GM12865 (cell line): Measurements from ENCODE around the gene RSPH9.
A peak's percentile ranks its signal among the peaks of the same experiment; 100 is the strongest.

ENCODE experiments used
- DNase-seq: peaks from one replicate; pipeline ENCODE4 v3.0.0; 2010; ENCODE audit warnings: low read depth
- H3K4me3 ChIP-seq: 2 replicates; pipeline ENCODE4 v1.5.1; 2011; ENCODE audit warnings: mild to moderate bottlenecking, low read depth, low read length, control low read depth
- TF ChIP-seq, protein P1 (sequence below): IDR thresholded peaks from 2 replicates; pipeline ENCODE4 v1.5.1; 2011; ENCODE audit warnings: low read length, control low read depth, low read depth, inconsistent platforms; ENCODE audit not compliant: insufficient read depth; ENCODE audit errors: missing control alignments

RSPH9 gene

GRCh38 chr6:43702171-43702533 lies 57.3 kb downstream of the RSPH9 start:
- no peak for DNase-seq
- no peak overlapping the region for H3K4me3 ChIP-seq
- TF ChIP-seq, protein P1, sequence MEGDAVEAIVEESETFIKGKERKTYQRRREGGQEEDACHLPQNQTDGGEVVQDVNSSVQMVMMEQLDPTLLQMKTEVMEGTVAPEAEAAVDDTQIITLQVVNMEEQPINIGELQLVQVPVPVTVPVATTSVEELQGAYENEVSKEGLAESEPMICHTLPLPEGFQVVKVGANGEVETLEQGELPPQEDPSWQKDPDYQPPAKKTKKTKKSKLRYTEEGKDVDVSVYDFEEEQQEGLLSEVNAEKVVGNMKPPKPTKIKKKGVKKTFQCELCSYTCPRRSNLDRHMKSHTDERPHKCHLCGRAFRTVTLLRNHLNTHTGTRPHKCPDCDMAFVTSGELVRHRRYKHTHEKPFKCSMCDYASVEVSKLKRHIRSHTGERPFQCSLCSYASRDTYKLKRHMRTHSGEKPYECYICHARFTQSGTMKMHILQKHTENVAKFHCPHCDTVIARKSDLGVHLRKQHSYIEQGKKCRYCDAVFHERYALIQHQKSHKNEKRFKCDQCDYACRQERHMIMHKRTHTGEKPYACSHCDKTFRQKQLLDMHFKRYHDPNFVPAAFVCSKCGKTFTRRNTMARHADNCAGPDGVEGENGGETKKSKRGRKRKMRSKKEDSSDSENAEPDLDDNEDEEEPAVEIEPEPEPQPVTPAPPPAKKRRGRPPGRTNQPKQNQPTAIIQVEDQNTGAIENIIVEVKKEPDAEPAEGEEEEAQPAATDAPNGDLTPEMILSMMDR: no peak

GRCh38 chr6:43702534-43703440 lies 58.0 kb downstream of the RSPH9 start:
- TF ChIP-seq, protein P1: no peak
- peak; percentile 52 for DNase-seq
- H3K4me3 ChIP-seq: no peak overlapping the region

DNA sequence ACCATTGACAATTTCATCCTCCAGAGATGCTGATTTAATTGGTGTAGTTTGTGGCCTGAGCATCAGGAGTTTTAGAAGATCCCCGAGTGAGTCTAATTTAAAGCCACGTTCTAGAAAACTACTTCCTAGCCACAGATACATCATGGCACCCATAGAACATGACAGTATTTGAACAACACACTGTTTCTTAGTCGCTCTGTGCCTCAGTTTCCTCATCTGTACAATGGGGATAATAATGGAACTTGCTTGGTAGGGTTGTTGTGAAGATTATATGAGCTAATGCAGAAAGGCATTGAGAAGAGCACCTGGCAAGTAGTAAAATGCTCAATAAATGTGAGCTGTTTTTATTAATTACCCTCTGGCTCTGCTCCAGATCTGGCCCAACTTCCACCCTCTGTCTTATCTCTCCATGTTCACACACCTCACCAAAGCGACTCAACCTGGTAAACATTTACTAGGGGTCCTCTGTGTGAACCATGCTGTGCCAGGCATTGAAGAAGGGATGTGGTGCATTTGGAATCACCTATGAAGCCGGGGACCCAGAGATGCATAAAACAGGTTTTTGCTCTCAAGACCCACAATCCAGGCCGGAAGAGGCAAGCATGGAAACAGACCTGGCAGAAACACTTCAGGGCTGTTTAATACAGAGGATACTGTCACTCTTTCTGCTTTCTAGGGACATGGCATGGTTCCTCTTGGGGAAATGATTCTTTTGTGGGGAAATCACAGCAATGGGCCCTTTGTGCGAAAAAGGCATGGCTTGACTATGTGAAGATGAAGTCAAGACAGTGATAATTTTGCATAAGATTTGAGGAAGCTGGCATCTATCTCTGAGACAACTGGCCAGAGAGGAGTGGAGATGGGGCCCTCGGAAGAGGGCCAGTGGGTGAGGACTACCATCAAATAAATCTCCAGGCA lies 58.9 kb downstream of the RSPH9 start:
- no peak for DNase-seq
- TF ChIP-seq, protein P1: no peak
- no peak overlapping the region for H3K4me3 ChIP-seq

GRCh38 chr6:43705996-43706395 lies 61.2 kb downstream of the RSPH9 start:
- peak; percentile 61 for DNase-seq
- H3K4me3 ChIP-seq: no peak overlapping the region
- TF ChIP-seq, protein P1: no peak

DNA sequence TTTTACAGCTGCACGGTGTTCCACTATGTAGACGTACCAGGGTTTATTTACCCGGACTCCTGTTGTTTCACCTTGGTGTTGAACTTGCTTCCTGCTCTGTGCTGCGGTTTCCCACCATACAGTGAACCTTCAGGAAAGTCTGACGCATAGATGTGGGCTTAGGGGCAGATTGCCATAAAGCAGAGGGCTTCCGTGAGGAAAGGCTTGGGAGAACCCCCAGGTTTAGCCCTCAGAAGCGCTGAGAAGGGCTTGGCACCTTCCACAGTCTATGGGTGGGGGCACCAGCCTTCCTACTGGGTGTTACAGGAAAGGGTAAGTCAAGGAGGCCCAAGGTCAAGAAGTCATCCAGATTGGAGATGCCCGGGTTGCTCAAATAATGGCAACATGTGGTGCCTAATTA lies 62.0 kb downstream of the RSPH9 start:
- DNase-seq: no peak
- TF ChIP-seq, protein P1: no peak
- no peak overlapping the region for H3K4me3 ChIP-seq

- TF ChIP-seq, protein P1: no peak
- no peak for DNase-seq
- H3K4me3 ChIP-seq: no peak overlapping the region
Measured at GRCh38 chr6:43707269-43707668, 62.4 kb downstream of the RSPH9 start.
